GM12873 (cell line): ENCODE data around the gene GFOD1.

ENCODE experiments used
- CTCF ChIP-seq: IDR thresholded peaks from 2 replicates; pipeline ENCODE4 v1.5.1; 2012; ENCODE audit warnings: low read depth, mild to moderate bottlenecking, moderate library complexity, low read length, control low read depth; ENCODE audit not compliant: insufficient read depth; ENCODE audit errors: missing control alignments

The GFOD1 gene

GRCh38 chr6:13383328-13384163 is 103.9 kb downstream of the GFOD1 start:
- peak; percentile 52 for TF ChIP-seq CTCF

GRCh38 chr6:13380761-13381160 is 106.6 kb downstream of the GFOD1 start:
- no peak for TF ChIP-seq CTCF

GRCh38 chr6:13378669-13379590 is 108.5 kb downstream of the GFOD1 start:
- no peak for TF ChIP-seq CTCF

- no peak for TF ChIP-seq CTCF
Measured at GRCh38 chr6:13377054-13377758, 110.2 kb downstream of the GFOD1 start.

- TF ChIP-seq CTCF = no peak
Measured at GRCh38 chr6:13375360-13375878, 112.0 kb downstream of the GFOD1 start.

GRCh38 chr6:13373919-13374318 is 113.5 kb downstream of the GFOD1 start:
- TF ChIP-seq CTCF = no peak
